Vagina (tissue), 2 donors: ENCODE results near the gene SEMA3B. TPM values are rescaled to one million over a fixed set of nuclear protein-coding genes. Genes with fewer than 3 reads are reported as not detected.

Experiments used
- DNase-seq, 2 donors: peaks; one replicate each; pipeline ENCODE4 v3.0.0-alpha.2; 2017; ENCODE audit errors: extremely low spot score in 2 of 2
- H3K27ac ChIP-seq: fragments of 200-600 bp; sonication (generic); one replicate; pipeline ENCODE4 v1.5.1; 2019
- H3K27me3 ChIP-seq: fragments of 200-600 bp; sonication (generic); one replicate; pipeline ENCODE4 v1.5.1; 2019
- H3K36me3 ChIP-seq, 2 donors: fragments of 200-600 bp; sonication (generic); one replicate each; pipeline ENCODE4 v1.5.1; 2017 to 2019
- H3K4me1 ChIP-seq: fragments of 200-600 bp; sonication (generic); one replicate; pipeline ENCODE4 v1.5.1; 2019
- H3K4me3 ChIP-seq, 2 donors: fragments of 200-600 bp; sonication (generic); 1 replicate in 1 of 2; 2 replicates in 1 of 2; pipeline ENCODE4 v1.5.1; 2016 to 2019
- H3K9me3 ChIP-seq: fragments of 200-600 bp; sonication (generic); one replicate; pipeline ENCODE4 v1.5.1; 2019
- POLR2A ChIP-seq, 2 donors: fragments of 450-650 bp; IDR thresholded peaks; one replicate each; pipeline ENCODE4 v1.6.1; 2017; ENCODE audit warnings: antibody characterized with exemption in 2 of 2, mild to moderate bottlenecking in 2 of 2, moderate library complexity in 2 of 2
- POLR2AphosphoS5 ChIP-seq, 2 donors: sonication (generic); formaldehyde crosslinking; IDR thresholded peaks; one replicate each; pipeline ENCODE4 v1.9.0; 2017; ENCODE audit warnings: antibody characterized with exemption in 2 of 2, mild to moderate bottlenecking in 2 of 2, low read depth in 1 of 2; ENCODE audit not compliant: insufficient read depth in 1 of 2
- intact Hi-C: fragments of 100-400 bp; cut with DNase I; formaldehyde crosslinking; loops from one replicate; pipeline ENCODE4 v1.15.1; 2023
- total RNA-seq: library from RNA; depleted of rRNA; stranded (reverse); fragments of >200 nt; gene quantifications from one replicate; pipeline ENCODE4 v1.2.3, GENCODE V29; 2016
- TF ChIP-seq, protein P1 (sequence below), 3 experiments: fragments of 450-650 bp in 2 of 3; fragments of 200-600 bp in 1 of 3; sonication (generic) in 1 of 3; IDR thresholded peaks; one replicate each; pipeline ENCODE4 v1.5.1; 2017 to 2019; ENCODE audit warnings: antibody characterized with exemption in 3 of 3, mild to moderate bottlenecking in 2 of 3, moderate library complexity in 2 of 3

Gene SEMA3B
- total RNA-seq, 1 donor from 2014 or later, result 32.9 TPM

DNA sequence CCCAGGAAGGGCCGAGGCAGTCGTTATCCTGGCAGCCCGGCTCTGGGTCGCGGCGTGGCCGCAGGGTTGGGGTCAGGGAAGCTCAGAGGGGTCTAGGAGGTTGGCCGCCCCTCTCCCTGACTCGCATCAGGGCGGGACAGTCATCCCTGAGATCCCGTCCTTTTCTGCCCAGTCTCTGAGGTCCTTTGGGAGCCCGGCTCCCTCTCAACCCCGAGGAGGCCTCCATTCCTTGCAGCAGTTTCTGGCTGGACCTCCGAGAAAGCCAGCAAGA, 53.1 kb downstream of the SEMA3B start:
- Histone ChIP-seq H3K36me3 (peaks cover 0 to 20% of the 10 kb centered on the region in 2 donors), H3K27me3 (no peaks in the 10 kb centered on the region), H3K27ac (peak overlapping the region; percentile 90), H3K4me3 (peak overlapping the region; percentile 72 to 97), H3K9me3 (no peaks in the 10 kb centered on the region), H3K4me1 (peaks cover 57% of the 10 kb centered on the region)
- intact Hi-C loops, result loop anchor here (2.0 to 5.0 kb wide), 2 partner anchors 23 to 65 kb away; partner anchors contain the start of genes HYAL3 and NAA80
- DNase-seq, result no peak
- TF ChIP-seq POLR2AphosphoS5 (IDR thresholded peaks at IDR 0.05; ENCODE audit: insufficient read depth in 1 of 2, low read depth in 1 of 2) (no peak), POLR2A (IDR thresholded peaks at IDR 0.05) (no peak)
- TF ChIP-seq, protein P1, sequence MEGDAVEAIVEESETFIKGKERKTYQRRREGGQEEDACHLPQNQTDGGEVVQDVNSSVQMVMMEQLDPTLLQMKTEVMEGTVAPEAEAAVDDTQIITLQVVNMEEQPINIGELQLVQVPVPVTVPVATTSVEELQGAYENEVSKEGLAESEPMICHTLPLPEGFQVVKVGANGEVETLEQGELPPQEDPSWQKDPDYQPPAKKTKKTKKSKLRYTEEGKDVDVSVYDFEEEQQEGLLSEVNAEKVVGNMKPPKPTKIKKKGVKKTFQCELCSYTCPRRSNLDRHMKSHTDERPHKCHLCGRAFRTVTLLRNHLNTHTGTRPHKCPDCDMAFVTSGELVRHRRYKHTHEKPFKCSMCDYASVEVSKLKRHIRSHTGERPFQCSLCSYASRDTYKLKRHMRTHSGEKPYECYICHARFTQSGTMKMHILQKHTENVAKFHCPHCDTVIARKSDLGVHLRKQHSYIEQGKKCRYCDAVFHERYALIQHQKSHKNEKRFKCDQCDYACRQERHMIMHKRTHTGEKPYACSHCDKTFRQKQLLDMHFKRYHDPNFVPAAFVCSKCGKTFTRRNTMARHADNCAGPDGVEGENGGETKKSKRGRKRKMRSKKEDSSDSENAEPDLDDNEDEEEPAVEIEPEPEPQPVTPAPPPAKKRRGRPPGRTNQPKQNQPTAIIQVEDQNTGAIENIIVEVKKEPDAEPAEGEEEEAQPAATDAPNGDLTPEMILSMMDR (IDR thresholded peaks at IDR 0.05), result no peak

DNA sequence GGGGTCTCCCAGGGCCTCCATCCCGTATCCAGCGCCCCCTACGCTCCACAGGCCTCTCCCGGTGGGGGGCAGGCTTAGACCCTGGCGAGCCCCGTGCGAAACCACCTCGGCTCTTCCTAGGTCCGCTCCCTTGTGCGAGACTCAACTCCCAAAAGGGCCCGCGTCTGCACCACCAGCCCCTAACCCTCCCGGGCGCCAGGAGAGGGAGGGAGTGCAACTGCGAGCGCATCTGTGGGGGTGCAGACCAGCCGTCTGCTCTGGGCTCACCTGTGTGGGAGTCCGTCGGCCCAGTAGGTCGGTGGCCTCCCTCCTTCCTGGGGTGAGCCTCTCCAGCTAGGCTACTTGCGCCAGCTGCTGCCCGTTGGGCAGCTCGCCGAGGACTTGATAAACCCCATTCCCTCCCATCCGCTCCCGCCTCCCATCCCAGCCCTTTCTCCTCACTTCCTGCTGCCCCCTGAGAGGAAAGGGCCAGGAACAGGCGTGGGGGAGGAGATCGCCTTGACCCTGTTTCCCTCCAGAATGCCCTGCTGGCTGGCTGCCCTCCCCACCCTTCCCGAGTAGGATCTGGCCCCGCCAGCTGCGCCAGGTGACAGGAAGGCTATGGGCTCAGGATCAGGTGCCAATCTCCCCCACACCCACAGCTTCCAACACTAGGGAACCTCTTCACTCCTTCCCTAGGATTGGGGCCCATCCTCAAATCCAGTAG, 53.6 kb downstream of the SEMA3B start, which contains the start of gene HYAL2:
Gene HYAL2, minus strand, starts transcription at position 360 of the 706 bp plus-strand sequence. CDS start 2,256 bp downstream, outside the sequence.
- intact Hi-C loops, result loop anchor here (2.0 to 5.0 kb wide), 2 partner anchors 24 to 65 kb away; partner anchors contain the start of genes HYAL3 and NAA80
- Histone ChIP-seq H3K27ac (peak within 1 kb of the TSS; percentile 90), H3K4me3 (peak within 1 kb of the TSS; percentile 72 to 97), H3K4me1 (peaks cover 57% of the 10 kb centered on the region), H3K9me3 (no peaks in the 10 kb centered on the region), H3K36me3 (peaks cover 0 to 20% of the 10 kb centered on the region in 2 donors), H3K27me3 (no peaks in the 10 kb centered on the region)
- no peak for DNase-seq
- TF ChIP-seq, protein P1 (IDR thresholded peaks at IDR 0.05), result no peak
- peak in 1 of 2 donors; percentile 47 for TF ChIP-seq POLR2AphosphoS5 (IDR thresholded peaks at IDR 0.05; ENCODE audit: insufficient read depth in 1 of 2, low read depth in 1 of 2)

DNA sequence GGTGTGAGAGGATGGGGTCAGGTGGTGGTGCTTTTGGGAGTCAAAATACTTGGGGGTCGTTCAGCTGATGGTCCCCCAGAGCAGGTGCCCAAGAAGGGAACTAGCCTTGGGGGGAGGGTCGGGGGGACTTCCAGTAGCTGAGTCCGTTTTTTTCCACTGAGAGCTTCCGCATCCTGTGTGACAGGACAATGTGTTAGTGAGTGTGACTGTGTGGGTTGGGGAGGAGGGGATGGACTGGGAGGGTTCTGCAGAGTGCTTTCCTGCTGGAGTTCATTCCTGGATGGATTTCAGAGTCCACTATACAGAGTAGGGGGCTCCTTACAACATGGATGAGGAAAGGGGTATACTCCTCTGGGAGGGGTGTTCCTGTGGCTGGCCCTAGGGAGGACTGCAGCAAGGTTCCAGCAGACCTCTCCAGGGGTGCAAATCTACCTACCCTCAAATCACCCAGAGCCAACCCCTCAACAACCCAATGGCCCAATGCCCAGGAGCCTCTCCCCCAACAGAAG, 54.2 kb downstream of the SEMA3B start:
- intact Hi-C loops, result loop anchor here (2.0 to 5.0 kb wide), 2 partner anchors 24 to 66 kb away; partner anchors contain the start of genes HYAL3 and NAA80

DNA sequence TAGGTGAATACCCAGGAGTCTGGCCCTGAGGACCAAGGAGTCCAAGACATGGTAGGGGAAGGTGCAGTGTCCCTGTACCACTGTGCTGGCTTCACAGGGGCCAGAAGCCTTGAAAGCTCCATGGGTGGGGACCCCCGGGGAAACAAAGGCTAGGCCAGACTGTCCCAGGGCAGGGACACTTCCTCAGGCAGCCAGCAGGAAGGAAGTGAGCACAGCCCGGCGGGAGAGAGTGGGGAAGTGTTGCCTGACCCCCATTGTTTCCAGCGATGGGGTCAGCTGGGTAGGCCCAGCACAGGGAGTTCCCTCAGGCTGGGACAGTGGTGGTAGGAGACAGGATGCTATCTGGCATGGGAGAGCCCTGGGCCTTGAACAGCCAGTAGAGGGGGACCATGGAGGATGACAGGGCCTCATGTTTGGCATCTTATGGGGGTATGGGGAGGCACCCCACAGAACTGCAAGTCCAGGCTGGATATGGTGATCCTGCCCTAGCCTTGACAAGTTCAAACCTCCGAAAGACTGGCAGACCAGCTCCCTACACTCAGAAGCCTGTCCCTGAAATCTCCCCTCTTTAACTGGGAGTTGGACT, 54.8 kb downstream of the SEMA3B start:
- H3K27ac ChIP-seq, result peak overlapping the region; percentile 90
- H3K4me1 ChIP-seq, result peaks cover 54% of the 10 kb centered on the region
- H3K36me3 ChIP-seq, result peaks cover 0 to 13% of the 10 kb centered on the region in 2 donors
- no peaks in the 10 kb centered on the region for H3K27me3 ChIP-seq
- no peak for DNase-seq
- no peak for TF ChIP-seq POLR2A (IDR thresholded peaks at IDR 0.05)
- TF ChIP-seq POLR2AphosphoS5 (IDR thresholded peaks at IDR 0.05; ENCODE audit: insufficient read depth in 1 of 2, low read depth in 1 of 2), result peak in 1 of 2 donors; percentile 55
- TF ChIP-seq, protein P1 (IDR thresholded peaks at IDR 0.05), result no peak
- no peak overlapping the region for H3K4me3 ChIP-seq
- intact Hi-C loops, result loop anchor here (2.0 to 5.0 kb wide), 2 partner anchors 25 to 66 kb away; partner anchors contain the start of genes HYAL3 and NAA80
- no peaks in the 10 kb centered on the region for H3K9me3 ChIP-seq

More for the DNA sequence above, 54.2 kb downstream of the SEMA3B start:
- TF ChIP-seq, protein P1 (IDR thresholded peaks at IDR 0.05), result no peak
- TF ChIP-seq POLR2A (IDR thresholded peaks at IDR 0.05) (no peak), POLR2AphosphoS5 (IDR thresholded peaks at IDR 0.05; ENCODE audit: insufficient read depth in 1 of 2, low read depth in 1 of 2) (no peak)
- Histone ChIP-seq H3K9me3 (no peaks in the 10 kb centered on the region), H3K36me3 (peaks cover 0 to 16% of the 10 kb centered on the region in 2 donors), H3K4me1 (peaks cover 54% of the 10 kb centered on the region), H3K4me3 (peak overlapping the region in 1 of 2 donors; percentile 72), H3K27me3 (no peaks in the 10 kb centered on the region), H3K27ac (peak overlapping the region; percentile 90)
- no peak for DNase-seq
